HT1080 (cell line): ENCODE data around the gene QSOX2. TPM values are rescaled to one million over a fixed set of nuclear protein-coding genes. Genes with fewer than 3 reads are reported as not detected.

Experiments
- DNase-seq: peaks from one replicate; pipeline ENCODE4 v3.0.0-alpha.2; 2015; ENCODE audit warnings: low read depth
- total RNA-seq: library from RNA; depleted of rRNA; stranded (reverse); fragments of >200 nt; shearing (Covaris generic); gene quantifications from 2 replicates; pipeline ENCODE4 v1.2.3, GENCODE V29; 2014

The QSOX2 gene
- total RNA-seq, 1 experiment from 2014 or later, result 20.1 TPM

GRCh38 chr9:136192289-136193126 is 53.1 kb downstream of the QSOX2 start:
- DNase-seq, result no peak

- no peak for DNase-seq
Measured at GRCh38 chr9:136191960-136192286, 53.7 kb downstream of the QSOX2 start.

- DNase-seq, result no peak
Measured at GRCh38 chr9:136191099-136191959, 54.3 kb downstream of the QSOX2 start.

- no peak for DNase-seq
Measured at GRCh38 chr9:136190656-136191055, 55.0 kb downstream of the QSOX2 start.

GRCh38 chr9:136190237-136190601 is 55.4 kb downstream of the QSOX2 start:
- DNase-seq, result no peak

- DNase-seq, result no peak
Measured at GRCh38 chr9:136189394-136190236, 56.0 kb downstream of the QSOX2 start.

GRCh38 chr9:136187683-136188586 is 57.7 kb downstream of the QSOX2 start:
- DNase-seq, result no peak

GRCh38 chr9:136187197-136187596 is 58.4 kb downstream of the QSOX2 start:
- no peak for DNase-seq

- no peak for DNase-seq
Measured at GRCh38 chr9:136186386-136186785, 59.2 kb downstream of the QSOX2 start.

GRCh38 chr9:136185596-136186366 is 59.8 kb downstream of the QSOX2 start:
- DNase-seq, result no peak

- no peak for DNase-seq
Measured at GRCh38 chr9:136185066-136185465, 60.5 kb downstream of the QSOX2 start.

- DNase-seq, result no peak
Measured at GRCh38 chr9:136182850-136183422, 62.7 kb downstream of the QSOX2 start.

- no peak for DNase-seq
Measured at GRCh38 chr9:136182420-136182787, 63.2 kb downstream of the QSOX2 start.

- no peak for DNase-seq
Measured at GRCh38 chr9:136181784-136182419, 63.7 kb downstream of the QSOX2 start.

- no peak for DNase-seq
Measured at GRCh38 chr9:136180586-136180985, 65.0 kb downstream of the QSOX2 start.

- no peak for DNase-seq
Measured at GRCh38 chr9:136179761-136180160, 65.9 kb downstream of the QSOX2 start.

GRCh38 chr9:136179101-136179616 is 66.5 kb downstream of the QSOX2 start:
- no peak for DNase-seq

GRCh38 chr9:136178773-136179075 is 66.9 kb downstream of the QSOX2 start:
- no peak for DNase-seq
